Nasal cavity respiratory epithelium epithelial cell of viscerocranial mucosa (primary cell): Measurements from ENCODE around the gene SF3B4. TPM values are rescaled to one million over a fixed set of nuclear protein-coding genes. Genes with fewer than 3 reads are reported as not detected.

Experiments
- total RNA-seq: library from RNA; depleted of rRNA; stranded (reverse); fragments of >200 nt; gene quantifications from 2 replicates; pipeline ENCODE4 v1.2.3, GENCODE V29; 2014

Gene SF3B4
- total RNA-seq, result 15.0 and 20.9 TPM in 2 replicates

GRCh38 chr1:149927563-149928400 lies at the start of gene SF3B4:
TSS of gene SF3B4 (minus strand) at chr1:149927803. CDS start at chr1:149927759, 44 bp downstream.

GRCh38 chr1:149936170-149936991 lies 8.8 kb upstream of the SF3B4 start, which contains the start of gene MTMR11:
TSS of gene MTMR11 (minus strand) at chr1:149936879. CDS start at chr1:149936647, 232 bp downstream.

GRCh38 chr1:149917571-149918144 lies 9.9 kb downstream of the SF3B4 start, which contains the start of gene SV2A:
TSS of gene SV2A (minus strand) at chr1:149917844. CDS start at chr1:149913840, 4,004 bp downstream.

GRCh38 chr1:149899460-149900284 lies 27.9 kb downstream of the SF3B4 start, which contains the start of gene BOLA1:
TSS of gene BOLA1 (plus strand) at chr1:149899568. CDS start at chr1:149900060, 492 bp downstream.

Other genes with a start within 250 kb of the SF3B4 start
- not detected in 2 replicates for gene FCGR1A, start 145.1 kb downstream of the SF3B4 start, total RNA-seq
- gene BOLA1, start 28.2 kb downstream of the SF3B4 start, total RNA-seq, result 9.9 and 19.5 TPM in 2 replicates
- 0.34 and 0.36 TPM in 2 replicates for gene SV2A, start 10.0 kb downstream of the SF3B4 start, total RNA-seq
- gene MTMR11, start 9.1 kb upstream of the SF3B4 start, total RNA-seq, result 1.7 and 3.1 TPM in 2 replicates
- 19.5 and 24.9 TPM in 2 replicates for gene OTUD7B, start 82.9 kb upstream of the SF3B4 start, total RNA-seq
- gene VPS45, start 140.0 kb upstream of the SF3B4 start, total RNA-seq, result 22.2 and 32.2 TPM in 2 replicates
- gene PLEKHO1, start 222.1 kb upstream of the SF3B4 start, total RNA-seq, result 5.8 and 6.0 TPM in 2 replicates